ENCODE results near the gene CDCA7L.
"Not testable (repeated sequence)": the region's sequence is repeated elsewhere in the genome, so short reads cannot be mapped to it uniquely, and the experiment has no call there.

CDCA7L gene

DNA sequence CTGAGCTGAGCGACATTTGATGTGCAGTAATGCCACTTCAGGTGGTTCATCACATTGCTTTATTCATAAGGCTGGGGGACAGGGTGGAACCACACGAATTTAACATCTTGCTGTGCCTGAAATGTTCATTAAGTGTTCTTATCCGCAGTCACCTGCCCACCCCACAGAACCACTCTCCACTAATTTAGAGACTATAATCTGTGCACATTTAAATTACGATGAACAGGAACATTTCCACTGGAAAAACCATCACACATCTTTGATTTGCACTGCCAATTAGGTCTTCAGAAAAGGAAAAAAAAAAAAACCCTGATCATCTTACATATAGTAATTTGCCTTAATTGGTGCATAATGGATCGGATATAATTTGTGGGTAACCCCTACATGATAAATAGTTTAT, 2.3 kb downstream of the CDCA7L start:
- no peak for DNase-seq (ENCODE audit: low spot score)

DNA sequence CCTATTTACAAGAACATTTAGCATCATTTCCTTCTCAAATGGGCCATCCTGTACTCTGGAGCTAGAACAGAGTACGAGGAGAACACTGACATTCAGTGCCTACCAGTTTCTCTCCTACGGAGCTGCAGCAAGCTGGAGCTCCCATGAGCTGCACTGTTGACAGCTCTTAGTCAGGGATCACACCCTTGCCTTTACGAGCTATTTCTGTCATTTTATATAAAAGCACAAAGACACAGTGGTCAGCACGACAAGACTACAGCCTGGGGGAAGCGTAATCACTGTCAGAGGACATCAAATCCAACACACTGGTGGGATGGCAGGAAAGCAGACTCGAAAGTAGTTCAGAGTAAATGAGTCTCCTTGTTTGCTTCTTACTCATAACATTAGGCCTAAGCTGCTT, 2.7 kb downstream of the CDCA7L start:
- no peak for DNase-seq (ENCODE audit: low spot score)

DNA sequence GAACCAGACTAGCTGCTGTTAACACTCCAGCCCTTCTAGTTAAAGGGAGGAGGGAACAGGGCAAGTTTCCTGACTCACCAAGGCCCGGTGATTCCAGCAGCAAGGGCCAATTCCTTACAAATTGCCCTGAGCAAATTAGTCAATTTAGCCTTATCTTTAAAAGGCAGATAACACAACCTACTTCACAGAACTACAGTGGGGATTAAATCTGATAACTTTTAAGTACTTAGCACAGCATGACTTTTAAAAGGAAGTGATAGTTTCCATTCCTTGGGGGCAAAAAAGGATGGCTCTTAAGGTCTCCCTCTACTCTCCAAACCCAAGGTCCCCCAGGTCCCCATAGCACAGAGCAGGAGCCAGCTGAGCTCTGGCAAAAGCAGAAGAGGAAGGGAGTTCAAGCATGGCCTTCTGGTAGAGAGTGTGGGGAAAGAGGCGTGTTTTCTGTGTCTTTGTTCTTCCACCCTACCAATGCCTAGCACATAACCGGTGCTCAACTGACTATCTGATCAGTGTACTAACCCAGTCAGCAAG, 4.0 kb downstream of the CDCA7L start:
- DNase-seq (ENCODE audit: low spot score), result no peak

DNA sequence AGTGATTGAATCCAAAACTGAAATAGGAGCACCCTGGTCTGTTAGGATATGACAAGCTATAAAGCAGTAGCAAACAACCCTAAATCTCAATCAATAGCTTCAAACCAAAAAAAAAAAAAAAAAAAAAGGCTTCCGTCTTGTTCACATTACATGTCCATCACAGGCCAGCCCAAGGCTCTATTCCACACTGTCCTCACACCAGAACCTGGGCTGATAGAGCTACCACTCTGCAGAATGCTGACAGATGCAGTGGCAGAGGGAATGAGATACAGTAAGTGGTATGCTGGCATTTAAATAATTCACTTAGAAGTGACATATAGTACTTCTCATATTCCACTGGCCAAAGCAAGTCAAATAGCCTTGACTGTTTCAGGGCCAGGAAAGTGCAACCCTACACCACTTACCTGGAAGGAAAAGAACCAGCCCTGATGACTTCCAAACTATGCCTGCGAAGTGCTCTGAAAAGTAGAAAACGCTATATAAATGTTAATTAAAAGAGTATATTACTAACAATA, 5.8 kb downstream of the CDCA7L start:
- no peak for DNase-seq (ENCODE audit: low spot score)

DNA sequence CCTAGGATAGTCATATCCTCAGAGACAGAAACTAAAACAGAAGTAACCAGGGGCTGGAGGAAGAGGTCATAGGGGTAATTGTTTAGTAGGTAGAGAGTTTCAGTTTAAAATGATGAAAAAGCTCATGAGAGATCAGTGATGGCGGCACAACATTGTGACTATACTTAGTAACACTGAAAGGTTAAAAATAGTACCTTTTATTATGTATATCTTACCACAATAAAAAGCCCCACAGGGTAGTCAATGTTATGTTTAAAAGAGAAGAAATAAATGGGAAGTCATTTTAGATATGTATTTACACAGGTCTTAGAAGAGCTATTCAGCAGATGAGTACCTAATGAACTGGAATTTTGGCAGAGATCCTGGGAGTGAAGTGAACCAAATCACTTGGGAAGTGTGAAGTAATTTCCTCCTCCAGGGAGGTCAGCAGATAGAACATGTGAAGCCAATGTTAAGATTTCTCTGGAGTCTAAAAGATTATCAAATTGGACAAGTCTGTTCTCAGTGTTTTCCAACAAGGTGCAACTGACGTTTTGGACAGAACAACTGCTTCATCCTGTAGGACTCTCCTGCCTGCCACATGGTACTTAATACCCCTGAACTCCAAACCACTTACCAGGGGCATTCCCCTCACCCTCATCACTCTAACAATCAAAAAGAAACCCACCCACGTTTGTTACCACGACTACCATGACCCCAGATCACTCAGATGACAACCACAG, 6.4 kb downstream of the CDCA7L start:
- no peak for DNase-seq (ENCODE audit: low spot score)

DNA sequence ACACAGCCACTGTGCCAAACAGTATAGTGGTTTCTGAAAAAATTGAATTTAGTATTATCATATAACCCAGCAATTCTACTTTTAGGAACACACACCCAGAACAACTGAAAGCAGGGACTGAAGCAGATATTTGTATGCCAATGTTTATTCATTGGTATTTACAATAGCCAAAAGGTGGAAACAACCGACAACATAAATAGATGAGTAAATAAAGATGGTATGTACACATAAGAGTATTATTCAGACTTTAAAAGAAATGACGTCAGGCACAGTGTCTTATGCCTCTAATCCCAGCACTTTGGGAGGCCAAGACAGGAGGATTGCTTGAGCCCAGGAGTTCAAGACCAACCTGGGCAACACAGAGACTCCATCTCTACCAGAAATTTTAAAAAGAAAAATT, 7.2 kb downstream of the CDCA7L start:
- no peak for DNase-seq (ENCODE audit: low spot score)

DNA sequence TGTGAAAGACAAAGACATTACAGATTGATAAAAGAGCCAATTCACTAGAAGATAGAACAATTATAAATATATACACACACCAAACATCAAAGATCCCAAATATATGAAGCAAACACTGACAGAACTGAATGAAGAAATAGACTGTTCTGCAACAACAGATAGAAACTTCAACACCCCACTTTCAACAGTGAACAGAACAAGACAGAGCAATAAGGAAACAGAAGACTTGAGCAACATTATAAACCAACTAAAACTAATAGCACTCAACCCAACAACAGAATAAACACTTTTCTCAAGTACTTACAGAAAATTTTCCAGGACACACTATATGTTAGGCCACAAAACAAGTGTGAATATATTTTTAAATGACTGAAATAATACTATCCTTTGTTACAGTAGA, 10.9 kb downstream of the CDCA7L start:
- no peak for DNase-seq (ENCODE audit: low spot score)

DNA sequence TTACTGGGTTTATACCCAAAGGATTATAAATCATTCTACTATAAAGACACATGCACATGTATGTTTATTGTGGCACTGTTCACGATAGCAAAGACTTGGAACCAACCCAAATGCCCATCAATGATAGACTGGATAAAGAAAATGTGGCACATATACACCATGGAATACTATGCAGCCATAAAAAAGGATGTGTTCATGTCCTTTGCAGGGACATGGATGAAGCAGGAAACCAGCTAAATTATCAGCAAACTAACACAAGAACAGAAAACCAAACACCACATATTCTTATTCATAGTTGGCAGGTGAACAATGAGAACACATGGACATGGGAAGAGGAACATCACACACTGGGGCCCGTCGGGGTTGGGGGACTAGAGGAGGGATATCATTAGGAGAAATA, 12.4 kb downstream of the CDCA7L start:
- DNase-seq (ENCODE audit: low spot score), result not testable (repeated sequence)

DNA sequence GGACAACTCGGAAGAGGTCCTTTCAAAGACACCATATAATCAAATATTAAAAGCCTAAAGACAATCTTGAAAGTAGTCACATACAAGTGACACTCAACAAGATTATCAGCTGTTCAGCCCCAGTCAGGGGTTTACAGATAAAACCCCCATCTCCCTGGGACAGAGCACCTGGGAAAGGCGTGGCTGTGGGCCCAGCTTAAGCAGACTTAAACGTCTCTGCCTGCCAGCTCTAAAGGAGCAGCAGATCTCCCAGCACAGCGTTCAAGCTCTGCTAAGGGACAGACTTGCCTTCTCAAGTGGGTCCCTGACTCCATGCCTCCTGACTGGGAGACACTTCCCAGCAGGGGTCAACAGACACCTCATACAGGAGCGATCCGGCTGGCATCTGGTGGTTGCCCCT, 18.0 kb downstream of the CDCA7L start:
- no peak for DNase-seq (ENCODE audit: low spot score)

DNA sequence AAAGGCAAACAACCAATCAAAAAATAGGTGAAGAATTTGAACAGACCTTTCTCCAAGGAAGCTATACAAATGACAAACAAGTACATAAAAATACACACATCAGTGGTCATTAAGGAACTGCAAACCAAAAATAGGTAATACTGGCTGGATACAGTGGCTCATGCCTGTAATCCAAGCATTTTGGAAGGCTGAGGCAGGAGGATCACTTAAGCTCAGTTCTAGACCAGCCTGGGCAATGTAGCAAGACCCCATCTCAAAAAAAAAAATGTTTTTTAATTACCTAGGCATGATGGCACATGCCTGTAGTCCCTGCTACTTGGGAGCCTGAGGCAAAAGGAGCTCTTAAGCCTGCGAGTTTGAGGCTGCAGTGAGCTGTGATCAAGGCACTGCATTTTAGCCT, 19.3 kb downstream of the CDCA7L start:
- DNase-seq (ENCODE audit: low spot score), result no peak

DNA sequence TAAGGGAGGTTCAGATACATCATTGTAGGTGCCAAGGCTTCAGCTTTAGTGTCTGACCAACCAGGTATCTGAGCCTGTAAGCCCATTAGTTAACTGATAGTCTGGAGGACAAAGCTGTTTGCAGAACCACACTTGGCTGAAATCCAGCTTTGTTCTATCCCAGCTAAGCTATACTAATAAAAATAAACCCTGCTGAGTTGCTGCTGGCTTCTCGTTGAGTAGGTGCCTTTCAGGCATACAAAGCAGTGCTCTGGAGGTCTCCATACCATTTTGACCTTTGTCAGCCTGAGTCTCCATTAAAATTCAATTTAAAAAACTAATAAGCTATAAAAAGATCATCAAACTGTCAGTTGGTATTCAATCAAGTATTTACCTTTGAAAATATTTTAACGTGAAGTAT, 22.0 kb downstream of the CDCA7L start:
- DNase-seq (ENCODE audit: low spot score), result no peak

DNA sequence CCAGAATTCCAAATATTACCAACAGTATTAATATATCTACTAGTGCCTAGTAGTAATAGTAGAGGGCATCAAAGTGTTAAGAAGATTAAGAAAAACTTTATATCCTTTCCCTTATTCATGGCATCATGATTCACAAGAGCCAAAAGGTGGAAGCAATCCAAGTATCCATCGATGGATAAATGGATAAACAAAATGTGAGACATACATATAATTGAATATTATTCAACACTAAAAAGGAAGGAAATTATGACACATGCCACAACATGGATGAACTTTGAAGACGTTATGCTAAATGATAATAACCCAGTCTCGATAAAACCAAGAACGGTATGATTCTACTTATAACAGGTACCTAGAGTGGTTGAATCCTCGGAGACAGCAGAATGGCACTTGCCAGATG, 23.1 kb downstream of the CDCA7L start:
- DNase-seq (ENCODE audit: low spot score), result no peak

DNA sequence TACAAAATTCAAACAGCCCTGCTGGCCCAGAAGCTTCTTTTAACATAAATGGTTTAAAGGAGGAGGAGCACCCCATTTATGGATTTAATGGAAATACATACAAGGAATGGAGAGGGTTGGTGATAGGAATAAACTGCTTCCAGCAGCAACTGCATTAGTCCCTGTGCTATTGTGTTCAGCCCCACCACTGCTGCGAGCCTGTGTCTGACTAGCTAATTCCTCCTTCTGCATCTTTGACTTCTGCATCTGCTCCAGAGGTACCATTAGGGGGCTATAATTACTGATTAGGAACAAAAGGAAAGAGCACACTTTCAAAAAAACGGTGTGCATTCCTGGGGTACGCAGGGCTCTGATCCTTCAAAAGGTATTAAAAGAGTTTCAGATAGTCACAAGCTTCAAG, 24.8 kb downstream of the CDCA7L start:
- DNase-seq (ENCODE audit: low spot score), result no peak

DNA sequence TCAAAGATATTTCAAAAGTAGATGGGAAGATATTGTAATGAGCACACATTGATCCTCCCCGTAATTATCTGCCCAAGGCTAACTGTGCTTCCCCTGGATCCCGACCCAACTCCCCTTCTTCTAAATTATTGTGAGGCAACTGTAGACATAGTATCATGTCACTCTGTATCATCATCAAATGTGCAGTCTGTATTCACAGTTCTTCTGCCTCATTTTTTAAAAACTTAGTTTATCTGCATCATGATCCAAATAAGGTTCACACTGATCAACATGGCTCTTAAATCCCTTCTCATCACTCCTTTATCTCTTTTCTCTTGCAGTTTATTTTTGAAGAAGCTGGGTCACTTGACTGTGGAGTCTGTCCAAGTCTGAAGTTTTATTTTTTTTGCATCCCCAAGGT, 27.5 kb downstream of the CDCA7L start:
- no peak for DNase-seq (ENCODE audit: low spot score)

DNA sequence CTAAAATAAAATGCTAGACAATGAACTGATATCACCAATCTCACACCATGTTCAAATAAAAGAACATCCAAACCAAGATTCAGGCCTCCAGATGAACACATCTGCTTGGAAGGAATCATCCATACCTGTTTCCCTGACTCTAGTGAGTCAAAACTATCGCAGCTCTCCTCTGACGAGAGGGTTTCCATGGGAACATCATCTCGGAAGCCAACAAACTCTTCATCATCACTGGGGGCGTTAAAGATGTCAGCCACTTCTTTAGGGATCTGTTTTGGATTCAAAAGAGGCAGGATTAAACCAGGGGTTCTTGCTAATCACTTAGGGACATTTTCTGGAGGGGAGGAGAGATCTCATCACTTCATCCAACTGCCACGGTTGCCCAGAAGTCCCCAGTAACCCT, 29.1 kb downstream of the CDCA7L start:
- DNase-seq (ENCODE audit: low spot score), result no peak

DNA sequence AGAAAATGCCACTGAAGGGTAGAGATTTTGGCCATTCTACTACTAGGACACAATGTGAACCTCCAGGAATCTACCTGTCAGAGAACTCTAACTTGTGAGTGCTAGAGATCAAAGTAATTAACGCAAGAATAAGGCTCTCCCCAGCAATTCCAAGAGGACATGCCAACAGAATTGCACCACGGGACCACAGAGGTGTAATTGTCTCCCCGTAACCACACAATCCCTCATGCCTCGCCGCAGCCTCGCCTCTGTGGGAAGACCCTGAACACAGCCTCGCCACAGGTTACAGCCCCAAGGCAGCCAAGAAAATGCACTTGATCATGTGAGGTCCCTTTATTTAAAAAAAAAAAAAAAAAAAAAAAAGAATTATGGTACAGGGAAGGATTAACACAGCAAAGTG, 29.5 kb downstream of the CDCA7L start:
- DNase-seq (ENCODE audit: low spot score), result no peak

DNA sequence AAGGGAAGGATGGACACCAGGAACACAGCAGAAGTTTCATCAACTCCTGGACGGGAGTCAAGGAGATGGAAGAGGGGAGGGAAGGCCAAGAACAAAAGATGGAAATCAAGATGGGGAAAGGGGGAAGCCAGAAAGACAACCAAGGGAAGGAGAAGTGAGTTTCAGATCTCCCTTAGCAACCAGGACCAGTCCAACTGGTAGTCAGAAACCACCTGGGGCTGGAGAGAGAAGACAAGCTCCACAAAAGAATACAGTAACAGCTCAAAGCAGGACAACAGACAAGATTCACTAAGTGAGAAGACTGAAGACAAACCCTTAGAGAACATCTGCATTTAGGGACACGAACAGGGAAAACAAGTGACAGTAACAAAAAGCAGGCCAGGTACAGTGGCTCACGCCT, 30.6 kb downstream of the CDCA7L start:
- DNase-seq (ENCODE audit: low spot score), result no peak

DNA sequence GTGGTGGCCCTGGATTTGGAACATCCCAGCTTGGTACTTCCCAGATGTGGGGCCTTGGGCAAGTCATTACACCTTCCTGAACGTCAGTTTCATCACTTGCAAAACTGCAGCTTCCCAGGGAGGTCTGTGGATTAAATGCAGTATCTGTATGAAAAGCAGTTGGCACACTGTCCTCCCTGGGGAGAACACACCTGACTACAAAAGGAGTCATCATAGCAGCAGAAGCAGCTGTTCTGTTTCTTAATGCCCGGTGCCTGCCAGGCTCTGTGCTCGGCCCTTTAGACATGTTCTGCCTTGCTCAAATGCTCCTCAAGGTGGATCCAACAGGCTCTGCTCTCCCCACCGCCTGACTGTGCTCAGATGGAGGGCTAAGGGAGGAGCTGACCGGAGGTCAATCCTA, 31.0 kb downstream of the CDCA7L start:
- DNase-seq (ENCODE audit: low spot score), result no peak

DNA sequence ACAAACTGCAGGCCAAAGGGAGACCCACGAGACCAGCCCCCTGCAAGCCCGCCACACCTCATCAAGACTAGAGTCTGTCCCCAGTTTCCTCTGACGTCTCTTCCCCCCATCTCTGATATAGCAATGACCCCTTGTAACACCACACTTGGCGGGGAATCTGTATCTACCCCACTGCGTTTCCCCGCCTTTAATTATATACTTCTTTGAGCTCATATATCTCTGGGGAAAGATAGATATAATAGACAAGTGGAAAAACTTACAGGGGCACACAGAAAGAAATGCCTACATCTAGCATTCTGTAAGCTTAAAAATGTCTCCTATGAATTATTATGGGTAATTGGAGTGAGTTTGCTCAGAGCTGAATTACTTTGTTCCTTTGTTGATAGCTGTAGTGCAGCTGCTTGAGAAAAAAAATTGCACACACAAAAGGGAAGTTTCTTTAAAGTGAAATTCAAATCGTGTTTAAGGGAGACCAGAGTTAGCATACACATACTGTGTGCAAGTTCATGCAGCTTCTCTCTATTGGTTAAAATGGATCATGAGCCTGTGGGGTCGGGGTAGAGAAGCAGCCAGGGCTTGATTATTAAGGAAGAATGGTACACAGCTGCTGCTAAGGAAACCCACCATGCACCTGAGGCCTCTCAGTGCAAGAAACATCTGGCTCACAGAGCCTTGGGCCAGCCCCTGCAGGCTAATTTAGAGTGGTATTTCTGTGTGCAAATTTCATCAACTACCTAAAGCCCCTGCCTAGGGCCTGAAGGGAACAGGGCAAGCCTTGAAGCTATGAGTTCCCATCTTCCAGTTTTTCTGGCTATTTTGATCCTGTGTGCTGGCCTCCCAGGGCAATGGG, 32.5 kb downstream of the CDCA7L start:
- no peak for DNase-seq (ENCODE audit: low spot score)

DNA sequence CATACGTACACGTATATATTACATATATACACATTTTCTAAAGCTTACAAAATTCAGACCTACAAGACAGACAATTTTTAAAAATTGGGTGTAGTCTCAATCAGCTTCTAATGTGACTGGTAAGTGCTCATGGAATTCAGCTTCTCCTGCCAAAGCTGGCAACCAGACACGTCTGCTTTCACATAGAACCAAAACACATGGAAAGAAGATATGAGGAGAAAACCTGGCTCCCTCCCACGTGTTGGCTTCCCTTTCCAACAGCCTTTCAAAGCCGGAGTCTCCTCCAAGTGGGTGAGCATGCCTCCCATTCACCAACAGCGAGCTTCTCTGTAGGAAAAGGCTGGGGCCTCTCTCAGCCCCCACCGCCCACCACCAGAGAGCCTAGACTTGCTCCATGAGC, 33.4 kb downstream of the CDCA7L start:
- DNase-seq (ENCODE audit: low spot score), result no peak

DNA sequence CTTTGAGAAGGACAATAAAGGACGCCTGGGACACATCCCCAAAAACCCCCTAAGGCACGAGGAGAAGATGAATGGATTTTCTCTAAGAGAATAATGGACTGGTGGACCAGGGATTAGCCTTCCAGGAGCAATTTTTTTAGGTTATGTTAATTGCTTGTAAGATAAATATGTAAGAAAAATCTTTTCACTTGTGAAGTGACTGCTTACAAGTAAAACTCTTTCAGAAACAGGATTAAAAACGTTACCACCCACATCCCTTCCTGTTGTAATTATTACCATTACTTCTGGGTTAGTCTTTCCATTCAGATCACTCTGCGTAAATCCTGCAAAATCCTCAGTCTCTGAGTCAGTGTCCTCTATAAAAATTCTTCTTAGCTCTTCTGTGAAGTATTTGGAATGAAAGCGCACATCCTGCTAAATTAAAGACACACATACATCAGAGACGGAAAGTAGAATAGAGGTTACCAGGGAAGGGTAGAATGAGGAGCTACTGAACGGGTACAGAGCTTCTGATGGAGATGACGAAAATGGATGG, 34.3 kb downstream of the CDCA7L start:
- DNase-seq (ENCODE audit: low spot score), result no peak

DNA sequence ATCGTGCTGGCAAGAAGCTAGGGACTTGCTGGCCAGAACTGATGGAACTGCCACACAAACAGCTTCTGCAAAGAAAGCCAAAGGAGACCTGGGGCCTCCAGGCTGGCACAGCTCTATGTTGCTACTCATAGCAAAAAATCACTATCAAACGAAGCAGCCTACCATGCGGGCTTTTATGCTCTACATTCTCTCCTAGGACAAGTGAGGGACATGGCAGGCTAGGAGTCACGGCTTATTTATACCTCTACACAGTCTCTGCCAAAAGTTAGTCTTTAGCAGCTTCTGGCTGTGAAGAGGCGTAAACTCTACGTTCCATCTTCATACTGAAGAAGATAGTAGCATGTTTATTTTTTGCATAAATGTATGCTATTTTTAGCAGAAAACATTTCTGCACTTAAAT, 35.4 kb downstream of the CDCA7L start:
- no peak for DNase-seq (ENCODE audit: low spot score)

DNA sequence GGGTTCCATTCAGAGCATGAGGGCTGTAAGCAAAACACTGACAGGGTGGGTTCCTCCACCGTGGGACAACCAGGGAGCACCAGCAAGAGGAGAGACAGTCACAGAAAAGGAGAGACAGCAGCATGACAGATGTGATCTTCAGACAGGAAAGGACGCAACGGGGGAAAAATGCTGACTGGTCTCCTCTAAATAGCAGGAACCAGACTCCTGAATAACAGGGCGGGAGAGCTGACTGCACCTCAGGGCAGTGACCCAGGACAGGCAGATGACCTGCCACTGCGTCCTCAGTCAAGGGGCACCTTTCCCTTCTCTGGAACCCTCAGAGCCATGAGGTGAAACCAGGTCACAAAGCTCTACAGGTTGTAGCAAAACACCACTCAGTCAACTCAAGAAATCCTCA, 37.0 kb downstream of the CDCA7L start:
- no peak for DNase-seq (ENCODE audit: low spot score)

Data from CD4-positive, alpha-beta T cell treated with Interleukin-15 for 4 hours (primary cell).